PC-9 (cell line): ENCODE results near the gene CGGBP1.

Experiments used
- CTCF ChIP-seq: fragments of 200-600 bp; sonication (generic); conservative IDR thresholded peaks from 2 replicates; pipeline ENCODE4 v1.6.1; 2017; ENCODE audit warnings: mixed run types, antibody characterized with exemption, mild to moderate bottlenecking, moderate library complexity
- EZH2 ChIP-seq: fragments of 200-600 bp; sonication (generic); IDR thresholded peaks from 2 replicates; pipeline ENCODE4 v1.8.0; 2017; ENCODE audit warnings: antibody characterized with exemption, low read depth

GRCh38 chr3:88033808-88034207, 25.0 kb downstream of the CGGBP1 start:
- TF ChIP-seq CTCF (no peak), EZH2 (no peak)
